ENCODE data around the gene NLRX1.
"Not testable (repeated sequence)": the region's sequence is repeated elsewhere in the genome, so short reads cannot be mapped to it uniquely, and the experiment has no call there.

The NLRX1 gene

DNA sequence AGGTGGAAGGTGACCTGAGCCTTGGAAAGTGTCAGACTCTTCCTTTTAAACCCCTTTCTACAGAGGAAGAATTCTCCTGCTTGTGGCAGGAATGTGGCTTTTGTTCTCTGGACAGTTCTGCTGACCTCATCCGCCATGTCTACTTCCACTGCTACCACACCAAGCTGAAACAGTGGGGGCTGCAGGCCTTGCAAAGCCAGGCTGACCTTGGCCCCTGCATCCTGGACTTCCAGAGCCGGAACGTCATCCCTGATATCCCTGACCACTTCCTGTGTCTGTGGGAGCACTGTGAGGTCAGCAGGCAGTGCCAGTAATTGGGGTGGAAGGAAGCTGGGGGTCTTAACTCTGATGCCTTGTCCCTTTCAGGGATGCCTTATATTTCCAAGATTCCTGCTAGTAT lies 37.9 kb upstream of the NLRX1 start:
- no peak overlapping the region for H3K23ac ChIP-seq (ENCODE audit: low read depth, low read length, poor library complexity)
- H2AFZ ChIP-seq (ENCODE audit: low read length) = no peak overlapping the region
- no peaks in the 10 kb centered on the region for H3K79me1 ChIP-seq (ENCODE audit: low read depth, low read length)
- no peak overlapping the region for H2AK5ac ChIP-seq (ENCODE audit: low read depth, low read length)
- H3K9ac ChIP-seq (ENCODE audit: low read depth, low read length, poor library complexity) = no peak overlapping the region
- peaks cover 0 to 2% of the 10 kb centered on the region in 2 donors for H3K4me1 ChIP-seq (ENCODE audit: control insufficient read depth in 2 of 2, insufficient read depth in 1 of 2, low read depth in 1 of 2, low read length in 2 of 2)
- H4K8ac ChIP-seq (ENCODE audit: low read depth, low read length) = no peak overlapping the region
- H3K27ac ChIP-seq (replicated peaks; ENCODE audit: low read length) = no peak overlapping the region
- DNase-seq (ENCODE audit: low spot score) = no peak
- H3K4me3 ChIP-seq (ENCODE audit: low read length in 2 of 2) = no peak overlapping the region
- no peak overlapping the region for H4K91ac ChIP-seq (ENCODE audit: low read depth, low read length, poor library complexity)
- H3K4me2 ChIP-seq (ENCODE audit: insufficient read depth, low read length, poor library complexity, severe bottlenecking) = no peak overlapping the region
- no peaks in the 10 kb centered on the region for H3K9me3 ChIP-seq (replicated peaks in 1 of 2; ENCODE audit: control insufficient read depth in 2 of 2, insufficient read depth in 1 of 2, low read depth in 1 of 2, low read length in 2 of 2)
- H3K36me3 ChIP-seq (replicated peaks in 1 of 2; ENCODE audit: control insufficient read depth in 2 of 2, insufficient read depth in 2 of 2, low read length in 2 of 2) = peaks cover 33 to 78% of the 10 kb centered on the region in 2 donors
- no peak overlapping the region for H3K14ac ChIP-seq (ENCODE audit: low read length)
- H2BK12ac ChIP-seq (ENCODE audit: low read length) = no peak overlapping the region
- no peak overlapping the region for H2BK120ac ChIP-seq (ENCODE audit: low read depth, low read length)
- H2BK5ac ChIP-seq (ENCODE audit: low read length) = no peak overlapping the region
- H3K27me3 ChIP-seq (ENCODE audit: control insufficient read depth in 3 of 3, insufficient read depth in 3 of 3, low read depth in 1 of 3, low read length in 3 of 3) = no peaks in the 10 kb centered on the region
- H3K18ac ChIP-seq (ENCODE audit: low read length) = no peak overlapping the region
- no CpG with 5 or more reads among the region's 3 CpGs for WGBS, 2 donors (ENCODE audit: extremely low coverage in 2 of 2, insufficient read length in 2 of 2, insufficient replicate concordance in 1 of 2)
- H3K4ac ChIP-seq (ENCODE audit: low read length) = no peak overlapping the region
- no peak overlapping the region for H2BK15ac ChIP-seq (ENCODE audit: low read length)

GRCh38 chr11:119134389-119134978 lies 34.0 kb upstream of the NLRX1 start:
- Histone ChIP-seq H2AFZ (ENCODE audit: low read length) (no peak overlapping the region), H3K23ac (ENCODE audit: low read depth, low read length, poor library complexity) (no peak overlapping the region), H3K27ac (replicated peaks; ENCODE audit: low read length) (no peak overlapping the region), H3K79me1 (ENCODE audit: low read depth, low read length) (no peaks in the 10 kb centered on the region), H3K36me3 (replicated peaks in 1 of 2; ENCODE audit: control insufficient read depth in 2 of 2, insufficient read depth in 2 of 2, low read length in 2 of 2) (peaks cover 31 to 55% of the 10 kb centered on the region in 2 donors), H3K4ac (ENCODE audit: low read length) (no peak overlapping the region), H4K8ac (ENCODE audit: low read depth, low read length) (no peak overlapping the region), H3K9me3 (replicated peaks in 1 of 2; ENCODE audit: control insufficient read depth in 2 of 2, insufficient read depth in 1 of 2, low read depth in 1 of 2, low read length in 2 of 2) (no peaks in the 10 kb centered on the region), H4K91ac (ENCODE audit: low read depth, low read length, poor library complexity) (no peak overlapping the region), H3K9ac (ENCODE audit: low read depth, low read length, poor library complexity) (no peak overlapping the region), H3K4me2 (ENCODE audit: insufficient read depth, low read length, poor library complexity, severe bottlenecking) (no peak overlapping the region), H2BK15ac (ENCODE audit: low read length) (no peak overlapping the region), H2BK5ac (ENCODE audit: low read length) (no peak overlapping the region), H3K18ac (ENCODE audit: low read length) (no peak overlapping the region), H3K14ac (ENCODE audit: low read length) (no peak overlapping the region), H3K4me1 (ENCODE audit: control insufficient read depth in 2 of 2, insufficient read depth in 1 of 2, low read depth in 1 of 2, low read length in 2 of 2) (peaks cover 0 to 2% of the 10 kb centered on the region in 2 donors), H3K27me3 (ENCODE audit: control insufficient read depth in 3 of 3, insufficient read depth in 3 of 3, low read depth in 1 of 3, low read length in 3 of 3) (peaks cover 0 to 2% (median 0%) of the 10 kb centered on the region in 3 experiments), H2BK120ac (ENCODE audit: low read depth, low read length) (no peak overlapping the region), H2AK5ac (ENCODE audit: low read depth, low read length) (no peak overlapping the region), H3K4me3 (ENCODE audit: low read length in 2 of 2) (no peak overlapping the region), H2BK12ac (ENCODE audit: low read length) (no peak overlapping the region)
- DNase-seq (ENCODE audit: low spot score) = no peak
- no CpG with 5 or more reads among the region's 4 CpGs for WGBS, 2 donors (ENCODE audit: extremely low coverage in 2 of 2, insufficient read length in 2 of 2, insufficient replicate concordance in 1 of 2)

GRCh38 chr11:119139276-119139675 lies 29.2 kb upstream of the NLRX1 start:
- not testable (repeated sequence) for H2AFZ ChIP-seq (ENCODE audit: low read length); H2BK12ac ChIP-seq (ENCODE audit: low read length); H2BK120ac ChIP-seq (ENCODE audit: low read depth, low read length); H3K4me3 ChIP-seq (ENCODE audit: low read length in 2 of 2); H3K27me3 ChIP-seq (ENCODE audit: control insufficient read depth in 3 of 3, insufficient read depth in 3 of 3, low read depth in 1 of 3, low read length in 3 of 3); H4K91ac ChIP-seq (ENCODE audit: low read depth, low read length, poor library complexity); H2AK5ac ChIP-seq (ENCODE audit: low read depth, low read length); H3K79me1 ChIP-seq (ENCODE audit: low read depth, low read length); H3K4ac ChIP-seq (ENCODE audit: low read length); H2BK5ac ChIP-seq (ENCODE audit: low read length); H3K14ac ChIP-seq (ENCODE audit: low read length); H3K36me3 ChIP-seq (replicated peaks in 1 of 2; ENCODE audit: control insufficient read depth in 2 of 2, insufficient read depth in 2 of 2, low read length in 2 of 2); H3K9me3 ChIP-seq (replicated peaks in 1 of 2; ENCODE audit: control insufficient read depth in 2 of 2, insufficient read depth in 1 of 2, low read depth in 1 of 2, low read length in 2 of 2); H3K9ac ChIP-seq (ENCODE audit: low read depth, low read length, poor library complexity); H3K4me2 ChIP-seq (ENCODE audit: insufficient read depth, low read length, poor library complexity, severe bottlenecking); H3K23ac ChIP-seq (ENCODE audit: low read depth, low read length, poor library complexity); H2BK15ac ChIP-seq (ENCODE audit: low read length); H3K18ac ChIP-seq (ENCODE audit: low read length); H3K27ac ChIP-seq (replicated peaks; ENCODE audit: low read length); DNase-seq (ENCODE audit: low spot score); H3K4me1 ChIP-seq (ENCODE audit: control insufficient read depth in 2 of 2, insufficient read depth in 1 of 2, low read depth in 1 of 2, low read length in 2 of 2); H4K8ac ChIP-seq (ENCODE audit: low read depth, low read length)
- WGBS, 2 donors (ENCODE audit: extremely low coverage in 2 of 2, insufficient read length in 2 of 2, insufficient replicate concordance in 1 of 2) = no CpG with 5 or more reads among the region's 10 CpGs

GRCh38 chr11:119144825-119145486 lies 23.6 kb upstream of the NLRX1 start:
- Histone ChIP-seq H3K9ac (ENCODE audit: low read depth, low read length, poor library complexity) (no peak overlapping the region), H3K27me3 (ENCODE audit: control insufficient read depth in 3 of 3, insufficient read depth in 3 of 3, low read depth in 1 of 3, low read length in 3 of 3) (peaks cover under 1 to 44% (median 24%) of the 10 kb centered on the region in 3 experiments), H3K9me3 (replicated peaks in 1 of 2; ENCODE audit: control insufficient read depth in 2 of 2, insufficient read depth in 1 of 2, low read depth in 1 of 2, low read length in 2 of 2) (no peaks in the 10 kb centered on the region), H2BK5ac (ENCODE audit: low read length) (no peak overlapping the region), H2BK15ac (ENCODE audit: low read length) (no peak overlapping the region), H3K4ac (ENCODE audit: low read length) (no peak overlapping the region), H3K23ac (ENCODE audit: low read depth, low read length, poor library complexity) (no peak overlapping the region), H3K4me1 (ENCODE audit: control insufficient read depth in 2 of 2, insufficient read depth in 1 of 2, low read depth in 1 of 2, low read length in 2 of 2) (peaks cover 3 to 11% of the 10 kb centered on the region in 2 donors), H3K4me2 (ENCODE audit: insufficient read depth, low read length, poor library complexity, severe bottlenecking) (no peak overlapping the region), H2AK5ac (ENCODE audit: low read depth, low read length) (no peak overlapping the region), H3K4me3 (ENCODE audit: low read length in 2 of 2) (no peak overlapping the region), H2BK12ac (ENCODE audit: low read length) (no peak overlapping the region), H3K27ac (replicated peaks; ENCODE audit: low read length) (no peak overlapping the region), H2BK120ac (ENCODE audit: low read depth, low read length) (no peak overlapping the region), H4K8ac (ENCODE audit: low read depth, low read length) (no peak overlapping the region), H2AFZ (ENCODE audit: low read length) (peak overlapping the region; percentile 75), H3K14ac (ENCODE audit: low read length) (no peak overlapping the region), H4K91ac (ENCODE audit: low read depth, low read length, poor library complexity) (no peak overlapping the region), H3K36me3 (replicated peaks in 1 of 2; ENCODE audit: control insufficient read depth in 2 of 2, insufficient read depth in 2 of 2, low read length in 2 of 2) (no peaks in the 10 kb centered on the region), H3K79me1 (ENCODE audit: low read depth, low read length) (no peaks in the 10 kb centered on the region), H3K18ac (ENCODE audit: low read length) (no peak overlapping the region)
- DNase-seq (ENCODE audit: low spot score) = peak; percentile 61
- WGBS, 2 donors (ENCODE audit: extremely low coverage in 2 of 2, insufficient read length in 2 of 2, insufficient replicate concordance in 1 of 2) = no CpG with 5 or more reads among the region's 7 CpGs
